ENCODE results near the gene LSAMP.

Gene LSAMP

GRCh38 chr3:115927197-115927596, 518.1 kb downstream of the LSAMP start:
- no peak for DNase-seq

- DNase-seq: no peak
Observed at GRCh38 chr3:115922681-115923347, 522.5 kb downstream of the LSAMP start.

- DNase-seq: no peak
Observed at GRCh38 chr3:115921711-115922110, 523.6 kb downstream of the LSAMP start.

- no peak for DNase-seq
Observed at GRCh38 chr3:115918900-115919299, 526.4 kb downstream of the LSAMP start.

DNA sequence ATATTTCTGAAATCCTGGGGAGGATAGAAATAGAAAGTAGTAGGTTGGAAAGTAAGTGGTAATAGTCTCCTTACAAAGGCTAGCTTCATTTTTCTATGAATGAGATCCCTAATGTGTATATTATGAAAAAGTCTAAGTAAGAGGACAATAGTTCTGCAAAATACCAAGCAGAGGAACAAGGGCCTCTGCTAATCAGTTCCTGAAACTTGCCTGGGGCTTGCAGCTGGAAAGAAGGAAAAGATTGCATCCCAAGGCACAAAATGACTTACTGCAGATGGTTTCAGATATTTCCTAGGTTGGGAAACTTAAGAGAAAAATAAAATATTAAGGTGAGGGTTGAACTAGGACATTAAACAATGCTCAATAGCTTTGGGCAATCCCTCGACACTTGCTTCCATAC, 528.4 kb downstream of the LSAMP start:
- DNase-seq: no peak

GRCh38 chr3:115915061-115915460, 530.2 kb downstream of the LSAMP start:
- DNase-seq: no peak

DNA sequence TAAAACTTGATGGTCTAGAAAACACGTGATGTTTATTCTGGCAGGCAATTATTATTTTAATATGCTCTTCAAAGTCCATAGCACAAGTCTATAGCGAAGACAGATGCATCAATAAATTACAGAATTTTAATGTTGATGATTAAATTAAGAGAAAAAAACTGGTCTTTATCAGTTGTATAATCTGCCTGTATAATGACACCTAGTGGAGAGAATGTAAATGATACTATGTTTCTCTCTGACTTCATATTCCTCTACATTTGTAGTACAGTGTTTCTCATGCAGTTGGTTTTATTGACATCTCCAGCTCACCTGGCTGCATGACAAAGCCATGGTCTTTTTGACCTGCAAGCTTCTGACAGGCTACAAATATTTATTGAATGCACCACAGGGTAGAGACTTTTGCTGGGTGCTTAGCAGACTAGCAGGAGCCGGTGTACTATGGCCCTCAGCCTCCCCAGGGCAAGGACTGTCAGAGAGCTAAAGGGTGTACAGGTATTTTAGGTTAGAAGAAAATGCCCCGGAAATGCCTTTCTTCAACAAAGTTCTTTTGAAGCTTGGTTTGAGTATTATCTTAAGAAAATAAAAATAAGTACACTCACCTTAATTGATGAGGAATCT, 532.1 kb downstream of the LSAMP start:
- no peak for DNase-seq

DNA sequence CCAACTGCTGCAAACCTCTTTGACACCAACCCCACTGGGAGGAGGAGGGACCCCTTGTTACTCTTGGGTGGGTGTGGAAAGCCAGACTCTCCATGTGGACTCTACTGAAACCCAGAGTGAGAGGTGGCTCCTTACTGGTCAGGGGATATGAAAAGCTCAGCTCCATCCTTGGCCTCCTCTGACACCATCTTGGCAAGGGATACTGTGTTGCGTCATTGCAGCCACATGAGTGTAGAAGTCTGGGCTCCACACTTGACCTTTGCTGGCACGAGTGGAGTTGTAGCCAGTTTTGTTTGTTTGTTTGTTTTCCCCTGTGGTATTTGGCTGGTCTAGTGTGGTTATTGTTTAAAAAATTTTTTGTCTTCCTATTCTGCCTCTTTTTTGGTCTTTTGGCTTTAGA, 532.9 kb downstream of the LSAMP start:
- no peak for DNase-seq

- DNase-seq: no peak
Observed at GRCh38 chr3:115905871-115906270, 539.4 kb downstream of the LSAMP start.

DNA sequence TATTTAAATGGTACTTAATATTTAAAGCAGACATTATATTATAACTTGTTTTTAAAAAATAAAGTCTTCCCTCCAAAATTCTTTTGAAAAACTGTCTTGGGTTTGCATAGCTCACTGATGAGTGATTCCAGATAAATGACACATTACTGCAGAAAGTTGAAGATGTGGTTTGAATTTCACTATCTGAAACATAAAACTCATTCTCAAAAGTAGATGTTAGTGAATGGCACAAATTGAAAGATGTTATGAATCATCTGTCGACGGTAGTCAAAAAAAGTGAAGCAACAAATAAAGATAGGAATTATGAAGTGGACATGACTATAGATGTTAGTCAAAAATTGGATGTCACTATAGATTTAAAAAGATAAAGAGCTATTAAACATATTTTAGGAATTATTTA, 541.4 kb downstream of the LSAMP start:
- DNase-seq: no peak

DNA sequence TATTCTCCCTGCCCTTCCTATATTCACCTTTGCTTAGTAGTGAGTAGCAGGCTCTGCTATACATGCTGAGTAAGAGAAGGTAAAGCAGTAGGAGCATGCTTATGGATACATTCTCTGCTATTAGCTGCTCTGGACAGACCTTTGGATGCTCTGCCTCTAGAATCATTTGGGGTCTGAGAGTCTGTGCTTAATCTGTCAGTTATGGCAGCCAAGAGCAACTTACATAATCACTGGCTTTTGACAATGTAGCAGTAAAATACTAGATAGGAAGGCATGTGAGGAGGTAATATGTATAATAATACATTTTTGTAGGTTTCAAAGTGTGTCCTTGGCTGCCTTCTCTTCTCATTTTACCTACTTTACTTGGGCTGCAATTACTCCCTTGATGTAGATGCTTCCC, 544.3 kb downstream of the LSAMP start:
- DNase-seq: no peak

GRCh38 chr3:115899535-115899934, 545.8 kb downstream of the LSAMP start:
- no peak for DNase-seq

DNA sequence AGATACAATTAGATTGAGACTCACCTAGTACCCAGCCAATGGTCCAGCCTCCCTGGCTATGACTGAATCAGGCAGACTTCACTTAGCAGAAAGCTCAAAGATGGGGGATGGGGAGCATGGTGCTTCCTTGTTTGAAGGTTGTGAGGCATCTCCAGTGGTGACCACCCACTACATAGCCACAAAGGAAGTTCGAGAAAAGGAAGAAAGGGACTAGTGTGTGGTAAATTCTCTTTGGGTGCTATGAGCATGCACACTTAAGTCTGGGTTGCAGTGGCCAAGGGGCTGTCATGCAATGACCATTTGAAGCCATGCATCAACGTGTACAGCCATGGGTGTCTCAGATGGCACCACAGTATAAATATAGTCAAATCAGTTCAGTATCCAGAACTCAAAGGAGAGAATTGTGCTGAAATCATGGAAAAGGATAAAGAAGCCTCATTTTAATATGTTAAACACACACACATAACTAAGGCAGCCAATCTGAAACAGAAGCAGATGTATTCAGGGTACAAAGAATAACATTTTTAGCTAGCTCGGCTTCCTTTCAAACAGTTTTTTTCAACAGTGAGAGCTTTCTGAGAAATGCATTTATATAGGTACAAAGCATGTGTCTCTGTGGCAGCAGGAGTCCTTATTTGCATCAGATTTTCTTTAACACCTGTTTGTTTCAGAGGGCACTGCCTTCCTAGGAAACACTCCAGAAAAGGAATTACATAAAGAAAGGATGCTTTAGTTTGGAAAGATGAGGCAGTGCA, 546.5 kb downstream of the LSAMP start:
- no peak for DNase-seq

- no peak for DNase-seq
Observed at GRCh38 chr3:115891006-115891636, 554.2 kb downstream of the LSAMP start.

GRCh38 chr3:115890579-115890978, 554.7 kb downstream of the LSAMP start:
- DNase-seq: no peak

GRCh38 chr3:115885621-115886020, 559.7 kb downstream of the LSAMP start:
- no peak for DNase-seq

- DNase-seq: no peak
Observed at GRCh38 chr3:115877615-115877899, 567.7 kb downstream of the LSAMP start.

DNA sequence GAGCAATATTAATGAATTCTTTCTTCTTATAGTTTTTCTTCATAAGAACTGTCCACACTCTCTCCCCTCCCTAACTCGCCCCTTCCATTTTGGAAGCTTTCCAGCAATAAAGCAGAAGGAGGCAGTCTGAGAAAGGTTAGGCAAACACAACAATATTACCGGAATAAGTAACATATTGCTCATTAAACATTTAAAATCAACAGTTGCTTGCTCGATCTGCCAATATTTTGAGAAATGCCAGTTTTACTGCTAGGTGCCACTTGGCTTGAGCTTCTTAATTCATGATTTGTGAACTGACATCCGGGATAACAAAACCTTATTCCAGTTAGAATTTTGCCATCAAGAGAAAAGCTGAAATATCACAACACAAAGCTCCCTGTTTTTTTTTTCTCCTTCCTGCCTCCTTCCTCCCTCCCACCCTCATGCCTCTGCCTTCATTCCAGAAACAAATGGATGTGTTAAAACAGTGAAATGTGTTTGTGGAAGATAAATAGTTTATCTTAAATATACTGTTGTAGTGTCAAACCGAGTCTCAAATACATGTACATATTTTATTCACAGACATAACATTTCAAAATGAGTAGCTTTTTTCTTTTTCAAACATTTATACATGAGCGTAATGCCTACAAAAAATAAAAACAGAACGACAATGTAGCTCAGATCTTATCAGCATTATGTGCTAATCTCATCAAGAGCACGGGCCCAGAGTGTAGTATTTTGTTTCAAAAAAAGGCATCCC, 568.2 kb downstream of the LSAMP start:
- no peak for DNase-seq

GRCh38 chr3:115875460-115875859, 569.8 kb downstream of the LSAMP start:
- DNase-seq: no peak

DNA sequence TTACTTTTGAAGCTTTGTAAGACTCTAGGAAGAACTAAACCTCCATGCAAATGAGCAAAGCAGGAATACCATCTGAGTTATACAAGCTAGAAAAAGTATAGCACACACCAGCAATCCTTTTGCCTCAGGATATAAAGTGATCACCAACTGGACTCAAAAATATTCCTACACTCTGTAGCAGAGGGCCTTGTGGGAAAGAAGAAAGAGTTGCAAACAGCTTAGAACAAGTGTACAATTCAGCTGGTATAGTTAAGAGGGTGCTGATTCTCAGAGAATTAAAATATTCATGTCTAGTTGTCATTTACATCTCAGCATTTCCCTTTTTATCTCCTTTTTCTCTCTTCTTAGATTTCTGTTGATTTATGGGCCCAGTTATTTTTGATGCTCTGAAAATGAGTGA, 573.6 kb downstream of the LSAMP start:
- DNase-seq: no peak

DNA sequence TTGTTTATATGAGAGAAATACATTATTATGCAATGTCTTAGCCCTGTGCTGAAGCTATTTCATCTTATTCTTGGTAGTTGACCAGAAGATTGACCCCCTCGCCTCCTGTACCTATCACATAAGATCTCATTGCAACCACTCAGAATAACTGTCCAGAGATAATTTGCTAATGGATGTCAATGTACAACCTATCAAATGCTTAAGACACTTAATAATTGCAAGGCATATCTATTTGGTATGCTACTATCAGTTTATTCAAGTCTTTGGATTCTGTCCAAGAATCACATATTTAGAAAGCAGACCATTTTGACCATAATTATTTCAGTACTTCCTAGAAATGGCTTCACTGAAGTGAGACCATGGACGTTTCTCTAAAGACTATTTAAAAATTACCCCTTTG, 580.4 kb downstream of the LSAMP start:
- no peak for DNase-seq

DNA sequence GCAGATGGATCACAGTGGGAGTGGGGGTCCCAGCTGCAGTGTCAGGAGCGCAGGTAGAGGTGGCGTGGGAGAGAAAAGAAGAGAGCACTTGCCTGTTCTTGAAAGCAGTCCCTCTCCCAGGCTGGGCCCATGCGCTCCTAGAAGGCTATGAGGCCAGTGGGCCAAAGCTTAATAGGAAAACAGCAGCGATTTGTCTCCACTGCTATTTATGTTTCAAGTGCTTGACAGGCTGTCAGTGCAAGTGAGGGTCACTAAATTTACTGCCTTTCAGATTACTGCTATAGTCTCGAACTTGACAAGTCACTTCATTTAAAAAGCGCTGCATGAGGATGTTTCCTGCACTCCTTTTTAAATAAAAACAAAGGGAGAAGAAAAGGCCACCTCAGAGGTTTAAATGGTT, 582.4 kb downstream of the LSAMP start:
- DNase-seq: no peak

DNA sequence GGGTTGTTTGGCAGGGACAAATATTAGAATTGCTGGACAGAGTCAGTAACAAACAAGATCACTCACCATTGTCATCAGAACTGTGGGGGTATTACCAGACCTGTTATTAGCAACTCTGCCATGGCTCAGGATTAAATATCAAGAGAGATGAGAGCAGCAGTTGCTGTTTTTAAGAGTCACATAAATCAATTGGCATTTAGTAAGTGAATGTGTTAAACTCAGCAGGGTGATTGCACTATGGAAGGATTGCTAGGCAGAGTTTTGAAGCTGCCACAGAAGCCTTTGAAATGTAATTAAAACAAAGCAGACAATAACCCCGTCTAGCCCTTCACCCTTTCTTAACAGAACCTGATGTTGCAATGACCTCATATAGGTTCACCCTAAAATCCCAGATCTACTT, 583.2 kb downstream of the LSAMP start:
- no peak for DNase-seq
